Occipital lobe (tissue), 2 donors: ENCODE results near the gene ZNF496. TPM values are rescaled to one million over a fixed set of nuclear protein-coding genes. Genes with fewer than 3 reads are reported as not detected.
"Not testable (repeated sequence)": the region's sequence is repeated elsewhere in the genome, so short reads cannot be mapped to it uniquely, and the experiment has no call there.

ENCODE experiments used
- DNase-seq: peaks from one replicate; lab custom pipeline; 2025; lab: John Stamatoyannopoulos, UW
- total RNA-seq: library from RNA; depleted of rRNA; stranded (reverse); fragments of >200 nt; gene quantifications from one replicate; pipeline ENCODE4 v1.2.3, GENCODE V29; 2014

Gene ZNF496
- total RNA-seq, 1 donor from 2014 or later = 18.6 TPM

DNA sequence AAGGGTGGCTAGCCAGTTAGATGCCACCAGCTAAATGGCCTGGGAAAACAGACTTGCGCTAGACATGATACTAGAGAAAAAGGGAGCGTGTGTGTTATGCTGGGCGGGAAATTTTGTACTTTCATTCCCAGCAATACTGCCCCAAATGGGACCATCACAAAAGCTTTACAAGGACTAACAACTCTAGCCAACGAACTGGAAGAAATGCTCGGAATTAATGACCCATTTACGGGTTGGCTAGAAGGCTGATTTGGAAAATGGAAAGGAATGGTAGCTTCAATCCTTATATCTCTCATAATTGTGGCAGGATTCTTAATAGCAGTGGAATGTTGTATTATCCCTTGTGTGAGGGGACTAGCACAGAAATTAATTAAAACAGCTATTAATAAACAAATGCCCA, 27.9 kb upstream of the ZNF496 start:
- no peak for DNase-seq

DNA sequence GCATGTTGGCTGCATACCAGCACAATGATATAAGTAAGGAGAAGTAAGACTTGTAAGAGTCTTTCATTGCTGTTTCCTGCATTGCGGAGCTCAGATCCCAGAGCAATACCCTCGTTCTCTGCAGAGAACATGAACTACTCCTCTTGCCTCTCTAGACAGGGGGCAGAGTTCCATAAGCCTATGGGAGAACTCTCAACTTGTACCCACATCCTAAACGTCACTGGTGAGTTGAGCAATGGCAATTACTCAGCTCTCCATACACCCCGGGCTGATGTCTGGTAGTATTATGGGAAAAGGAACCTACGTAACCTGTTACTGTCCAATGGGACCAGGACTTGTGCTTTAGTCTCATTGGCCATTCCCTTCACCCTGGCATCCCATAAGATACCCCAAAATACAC, 27.3 kb upstream of the ZNF496 start:
- DNase-seq = no peak

DNA sequence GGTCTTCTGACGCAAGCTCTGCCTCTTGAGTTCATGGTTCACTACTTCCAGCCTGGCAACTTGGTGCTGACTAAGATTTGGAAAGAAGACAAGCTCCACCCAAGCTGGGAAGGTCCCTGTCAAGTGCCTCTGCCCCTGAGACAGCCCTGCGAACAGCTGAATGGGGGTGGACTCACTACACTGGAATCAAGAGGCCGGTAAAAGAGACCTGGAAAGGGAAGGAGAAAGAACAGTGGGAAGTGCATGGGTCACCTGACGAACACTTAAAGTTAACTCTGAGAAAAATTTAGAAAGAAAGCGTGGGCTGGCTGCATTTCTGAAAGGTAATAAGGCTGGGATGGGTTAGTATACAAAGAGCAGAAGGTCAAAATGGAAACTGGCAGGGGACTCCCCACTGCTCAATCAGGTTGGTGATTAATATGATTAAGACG, 26.1 kb upstream of the ZNF496 start:
- DNase-seq = no peak

DNA sequence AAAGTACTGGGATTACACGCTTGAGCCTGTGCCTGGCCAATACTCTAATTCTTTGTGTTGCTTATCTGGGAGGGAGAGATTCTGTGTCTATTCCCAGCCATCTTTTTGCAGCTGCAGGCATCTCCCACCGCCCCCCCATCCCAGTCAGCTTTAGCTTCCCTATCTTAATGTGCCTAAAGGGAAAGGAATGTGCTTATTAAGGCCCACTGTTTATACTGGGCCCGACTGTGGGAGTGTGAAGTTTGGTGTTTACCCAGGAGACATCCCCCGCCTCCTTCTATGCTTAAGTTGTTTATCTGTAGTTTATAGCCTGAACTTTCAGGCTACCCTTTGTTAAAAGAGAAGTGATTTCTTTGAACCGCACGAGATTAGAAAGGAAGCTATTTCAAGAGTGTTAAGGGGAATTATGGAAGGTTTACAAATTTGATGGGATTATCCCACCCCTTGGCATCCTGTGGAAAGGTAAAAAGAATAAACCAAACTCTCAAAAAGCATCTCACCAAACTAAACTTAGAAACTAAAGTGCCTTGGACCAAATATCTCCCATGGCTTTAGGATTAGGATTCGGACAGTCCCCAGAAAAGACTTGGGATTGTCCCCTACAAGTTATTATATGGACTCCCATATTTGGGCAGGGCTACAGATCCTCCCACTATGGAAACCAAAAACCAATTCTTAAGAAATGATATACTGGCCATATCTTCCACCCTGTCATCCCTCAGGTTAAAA, 25.5 kb upstream of the ZNF496 start:
- DNase-seq = no peak

DNA sequence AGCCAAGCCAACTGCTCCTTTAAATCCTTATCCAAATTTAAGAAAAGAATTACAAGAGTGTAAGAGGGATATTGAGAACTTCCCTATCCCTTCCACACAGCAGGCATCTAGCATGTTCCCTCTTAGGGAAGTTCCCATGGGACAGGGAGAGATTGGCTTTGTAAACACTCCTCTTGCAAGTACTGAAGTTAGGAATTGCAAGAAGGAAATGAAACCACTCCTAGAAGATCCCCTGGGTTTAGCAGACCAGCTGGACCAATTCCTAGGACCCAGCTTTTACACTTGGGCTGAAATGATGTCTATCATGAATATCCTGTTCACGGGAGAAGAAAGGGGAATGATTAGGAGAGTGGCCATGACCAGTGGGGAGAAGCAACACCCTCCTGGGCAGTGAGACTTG, 23.5 kb upstream of the ZNF496 start:
- DNase-seq = not testable (repeated sequence)

DNA sequence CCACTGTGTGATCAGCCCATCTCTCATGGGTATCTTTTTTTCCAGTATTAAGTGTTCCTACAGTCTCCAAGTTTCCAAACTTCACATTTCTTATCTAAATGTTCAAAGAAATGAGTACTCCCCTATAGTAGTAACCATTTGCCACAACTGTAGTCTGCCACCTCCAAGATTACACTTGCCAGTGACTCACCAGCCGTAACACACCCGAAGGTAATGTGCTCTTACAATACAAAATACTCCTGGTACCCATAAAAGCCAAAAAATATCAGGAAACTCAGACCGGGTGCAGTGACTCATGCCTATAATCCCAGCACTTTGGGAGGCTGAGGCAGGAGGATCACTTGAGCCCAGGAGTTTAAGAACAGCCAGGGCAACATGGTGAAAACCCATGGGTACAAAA, 20.5 kb upstream of the ZNF496 start:
- DNase-seq = no peak

DNA sequence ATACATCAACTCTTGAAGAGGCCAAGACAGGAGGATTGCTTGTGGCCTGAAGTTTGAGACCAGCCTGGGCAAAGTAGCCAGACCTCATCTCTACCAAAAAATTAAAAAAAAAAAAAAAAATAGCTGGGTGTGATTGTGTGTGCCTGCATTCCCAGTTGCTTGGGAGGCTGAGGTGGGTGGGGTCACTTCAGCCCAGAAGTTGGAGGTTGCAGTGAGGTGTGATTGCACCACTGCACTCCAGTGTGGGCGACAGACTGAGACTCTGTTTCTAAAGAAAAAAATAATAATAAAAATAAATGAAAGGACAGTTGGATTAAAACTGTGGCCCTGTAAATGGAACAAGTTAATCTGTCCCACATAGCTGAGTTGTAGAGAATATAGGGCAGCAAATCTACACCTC, 18.9 kb upstream of the ZNF496 start:
- no peak for DNase-seq

DNA sequence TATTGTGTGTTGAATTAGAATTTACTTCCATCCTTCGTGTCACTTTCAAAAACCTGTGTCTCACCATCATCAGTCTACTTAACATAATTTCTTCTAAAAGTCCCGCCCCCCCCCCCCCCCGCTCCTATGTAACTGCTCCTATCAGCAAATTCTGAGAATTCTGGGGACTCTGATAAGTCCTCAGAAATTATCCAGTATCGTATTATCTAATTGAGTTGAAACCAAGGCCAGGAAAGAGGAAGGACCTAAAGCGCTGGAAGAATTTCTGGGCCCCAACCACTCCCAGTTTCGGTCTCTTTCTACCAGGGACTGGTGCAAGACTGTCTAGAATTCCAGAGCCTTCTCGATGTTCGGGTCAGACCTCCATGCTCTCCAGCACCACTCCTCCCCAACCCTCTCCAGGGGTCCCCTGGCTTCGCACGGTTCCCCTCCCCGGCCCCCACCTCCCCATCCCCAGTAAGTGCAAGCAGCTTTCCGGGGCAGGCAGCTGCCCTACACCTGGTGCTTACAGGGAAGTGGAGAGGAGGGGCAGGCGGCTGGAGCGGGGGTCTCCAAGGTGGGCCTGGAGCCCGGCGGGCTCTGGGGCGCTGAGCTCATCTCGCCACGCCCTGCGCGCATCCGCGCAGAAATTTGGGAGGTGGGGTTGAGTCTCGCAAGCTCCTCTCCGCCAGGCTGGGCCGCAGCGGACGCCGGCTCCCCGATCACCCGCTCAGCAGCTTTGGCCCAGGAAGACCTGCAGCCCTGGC, 16.0 kb upstream of the ZNF496 start:
- no peak for DNase-seq

DNA sequence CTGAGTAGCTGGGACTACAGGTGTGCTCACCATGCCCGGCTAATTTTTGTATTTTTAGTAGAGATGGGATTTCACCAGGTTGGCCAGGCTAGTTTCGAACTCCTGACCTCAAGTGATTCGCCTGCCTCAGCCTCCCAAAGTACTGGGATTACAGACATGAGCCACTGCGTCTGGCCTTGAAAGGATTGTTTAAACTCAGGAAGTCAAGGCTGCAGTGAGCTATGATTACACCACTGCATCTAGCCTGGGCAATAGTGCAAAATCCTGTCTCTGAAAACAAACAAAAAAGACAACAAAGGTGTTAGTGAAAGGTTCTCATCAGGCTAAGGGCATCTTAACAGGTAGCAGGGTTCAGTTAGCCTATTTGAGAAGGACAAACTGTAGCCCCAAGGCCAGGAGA, 14.2 kb upstream of the ZNF496 start:
- no peak for DNase-seq

DNA sequence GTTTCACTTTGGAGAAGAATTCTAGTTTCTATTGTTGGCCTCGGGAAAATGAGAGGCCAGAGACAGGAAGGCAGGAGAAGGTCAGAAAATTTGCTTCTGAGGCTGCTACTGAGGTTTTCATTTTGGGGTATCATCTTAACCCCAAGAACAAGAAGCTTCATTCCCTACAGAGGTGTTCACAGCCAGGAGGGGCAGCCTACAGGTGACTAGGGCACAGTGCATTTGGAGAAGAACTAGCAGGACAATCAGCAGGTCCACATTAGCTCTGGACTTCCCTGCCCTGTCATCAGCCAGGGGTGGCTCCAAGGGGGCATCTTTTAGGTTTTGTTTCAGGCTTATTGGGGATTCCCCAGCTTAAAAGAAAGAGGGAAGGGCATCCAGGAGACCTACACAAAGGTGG, 12.1 kb upstream of the ZNF496 start:
- DNase-seq = no peak

DNA sequence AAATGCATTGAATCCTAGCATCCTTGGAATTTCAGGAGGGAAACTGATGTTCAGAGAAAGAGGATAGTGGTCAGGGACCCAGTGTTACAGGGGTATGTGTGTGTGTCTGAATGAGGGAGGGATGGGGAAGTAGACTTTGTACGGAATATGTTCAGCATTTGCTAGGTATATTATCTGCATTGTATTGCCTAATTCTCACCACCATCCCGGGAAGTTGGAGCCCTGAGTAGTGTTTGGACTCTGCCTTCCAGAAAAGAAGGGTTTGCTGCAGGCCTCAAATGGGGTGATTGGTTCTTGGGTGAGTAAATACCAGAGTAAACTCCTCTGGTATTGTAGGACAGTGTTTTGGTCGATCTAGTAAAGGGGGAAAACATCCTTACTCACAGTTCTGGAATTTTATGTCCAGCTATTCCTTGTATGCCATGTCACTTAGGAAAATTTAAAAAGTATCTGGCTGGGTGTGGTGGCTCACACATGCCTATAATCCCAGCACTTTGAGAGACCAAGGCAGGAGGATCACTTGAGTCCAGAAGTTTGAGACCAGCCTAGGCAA, 7.1 kb upstream of the ZNF496 start:
- no peak for DNase-seq

DNA sequence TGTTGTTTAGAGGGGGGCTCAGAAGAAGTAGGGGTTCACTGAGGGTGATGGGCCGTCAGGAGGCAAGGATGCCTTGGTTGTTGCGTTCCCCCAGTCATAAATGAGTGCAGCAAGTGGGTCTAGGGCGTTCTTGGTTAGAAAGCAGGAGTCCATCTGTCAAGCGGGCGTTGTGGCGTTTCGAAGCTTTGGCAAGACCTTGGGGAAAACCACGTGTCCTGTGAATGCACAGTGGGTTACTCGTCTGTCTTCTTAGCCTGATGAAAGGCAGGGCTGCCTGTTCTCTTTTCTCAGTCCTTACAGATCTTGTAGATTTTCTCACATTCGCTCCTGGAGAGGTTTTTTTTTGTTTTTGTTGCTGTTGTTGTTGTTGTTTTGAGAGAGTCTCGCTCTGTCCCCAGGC, 6.3 kb upstream of the ZNF496 start:
- DNase-seq = no peak

DNA sequence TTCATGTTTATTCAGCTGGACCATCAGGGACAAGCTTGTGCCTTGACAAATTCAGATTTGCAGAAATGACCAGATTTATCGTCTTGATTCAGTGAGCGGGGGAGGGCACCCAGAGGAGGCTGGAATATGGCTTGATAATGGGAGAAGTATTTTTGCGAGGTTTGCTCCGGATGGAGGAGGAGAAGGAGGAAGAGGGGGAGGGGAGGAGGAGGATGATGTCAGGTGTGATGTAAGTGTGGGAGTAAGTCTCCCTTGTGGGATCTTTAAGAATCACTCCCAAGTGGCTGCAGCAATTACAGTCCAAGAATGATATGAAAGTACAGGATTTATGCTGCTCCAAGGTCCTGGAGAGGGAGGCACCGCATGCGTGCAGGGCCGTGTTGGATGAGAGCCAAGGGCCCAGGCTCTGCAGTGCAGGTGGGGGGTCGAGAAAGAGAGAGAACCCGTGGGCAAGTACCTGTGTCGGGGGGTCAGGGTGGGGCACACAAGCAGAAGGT, 5.6 kb upstream of the ZNF496 start:
- DNase-seq = no peak

DNA sequence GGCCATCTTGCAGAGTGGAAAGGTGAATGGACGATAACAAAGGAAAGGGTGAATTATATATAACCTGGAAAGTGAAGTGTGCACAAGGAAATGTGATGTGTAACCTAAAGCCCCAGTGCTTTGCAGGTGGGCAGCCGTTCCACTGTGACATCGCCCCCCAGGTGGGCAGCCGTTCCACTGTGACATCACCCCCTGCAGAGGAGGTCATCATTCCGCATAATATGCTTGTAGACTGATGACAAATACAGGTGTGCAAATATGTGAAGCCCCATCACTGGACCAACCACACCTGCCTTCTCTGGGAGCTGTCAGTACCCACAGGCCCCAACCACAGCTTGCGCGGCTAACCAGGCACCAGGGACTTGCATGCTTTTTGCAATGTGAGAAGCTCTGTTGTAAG, 4.7 kb upstream of the ZNF496 start:
- no peak for DNase-seq

DNA sequence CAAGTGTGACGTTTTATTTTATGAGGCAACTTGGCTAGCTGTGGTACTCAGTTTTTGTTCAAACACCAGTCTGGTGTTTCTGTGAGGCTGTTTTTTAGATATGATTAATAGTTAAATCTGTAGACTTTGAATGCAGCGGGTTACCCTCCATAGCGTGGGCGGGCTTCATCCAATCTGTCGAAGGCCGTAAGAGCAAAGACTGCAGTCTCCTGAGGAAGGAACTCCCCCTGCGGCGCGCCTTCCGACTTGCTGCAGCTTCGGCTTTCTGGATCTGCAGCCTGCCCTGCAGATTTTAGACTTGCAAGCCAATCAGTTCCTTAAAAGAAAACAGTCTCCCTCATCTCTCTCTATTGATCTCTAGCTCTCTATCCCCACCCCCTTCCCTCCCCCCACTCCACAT, 4.2 kb upstream of the ZNF496 start:
- DNase-seq = no peak

DNA sequence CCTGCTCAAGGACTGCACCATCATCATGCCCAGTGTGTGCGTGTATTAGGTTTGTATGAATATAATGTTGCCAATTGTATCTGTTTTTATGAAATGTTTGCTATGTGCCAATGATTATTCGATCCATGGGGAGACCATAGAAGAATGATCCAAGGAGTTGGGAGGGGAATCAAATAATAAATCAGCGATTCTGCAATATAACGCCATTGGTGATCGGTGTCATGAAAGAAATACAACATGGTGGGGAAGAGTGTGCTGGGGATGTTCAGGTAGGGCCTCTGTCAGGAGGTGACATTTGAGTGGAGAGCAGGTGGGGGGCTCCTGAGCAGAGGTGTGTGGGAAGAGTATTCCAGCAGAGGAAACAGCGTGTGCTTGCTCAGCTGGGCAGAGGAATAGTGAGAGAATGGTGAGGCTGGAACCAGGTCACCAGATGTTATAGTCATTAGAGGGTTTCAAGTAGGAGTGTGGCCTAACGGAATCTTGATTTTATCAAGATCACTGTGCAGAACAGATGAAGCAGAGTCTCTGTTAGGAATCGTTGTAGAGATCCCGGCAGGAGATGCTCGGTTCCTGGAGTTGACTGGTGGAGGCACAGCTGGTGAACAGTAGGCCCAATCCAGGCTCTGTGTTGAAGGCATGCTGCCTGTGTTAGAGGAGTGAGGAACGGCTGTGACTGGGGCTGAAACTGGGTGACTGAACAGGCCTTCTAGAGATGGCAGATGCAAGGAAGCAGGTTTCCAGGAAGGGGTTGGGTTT, 2.9 kb upstream of the ZNF496 start:
- DNase-seq = no peak

DNA sequence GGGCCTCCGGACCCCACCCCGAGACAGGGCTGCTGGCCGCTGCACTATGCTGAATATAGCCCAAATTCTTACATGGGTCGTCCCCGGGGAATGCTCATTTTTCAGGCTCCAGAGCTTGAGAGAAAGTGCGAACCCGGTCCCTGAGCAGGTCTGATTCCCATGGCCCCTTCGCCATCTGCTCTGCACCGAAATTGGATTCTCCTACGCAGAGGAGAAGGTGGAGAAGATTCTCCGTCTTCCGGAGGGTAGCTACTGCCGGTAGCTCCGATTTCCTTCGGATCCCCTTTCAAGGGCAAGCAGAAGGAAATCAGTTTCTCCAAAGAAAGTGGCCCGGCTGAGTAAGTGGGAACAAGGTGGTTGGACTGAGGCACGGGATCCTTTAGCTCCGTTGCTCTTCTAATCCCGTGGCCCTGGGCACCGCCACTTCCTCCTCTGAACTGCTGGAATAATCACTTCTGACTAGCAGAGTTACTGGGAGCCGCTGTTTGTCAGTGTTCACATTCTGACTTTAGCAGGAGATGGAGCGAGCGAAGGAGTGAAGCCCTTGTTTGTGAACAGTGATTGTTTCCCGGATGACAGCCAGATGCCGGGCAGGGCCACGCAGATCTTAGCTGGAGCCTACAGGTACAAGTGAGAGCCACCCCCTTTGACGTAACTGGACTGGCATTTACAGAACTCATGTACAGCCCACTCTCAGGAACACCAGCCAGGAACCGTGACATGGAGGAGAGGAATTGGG, 1.1 kb upstream of the ZNF496 start:
- peak; percentile 19 for DNase-seq

DNA sequence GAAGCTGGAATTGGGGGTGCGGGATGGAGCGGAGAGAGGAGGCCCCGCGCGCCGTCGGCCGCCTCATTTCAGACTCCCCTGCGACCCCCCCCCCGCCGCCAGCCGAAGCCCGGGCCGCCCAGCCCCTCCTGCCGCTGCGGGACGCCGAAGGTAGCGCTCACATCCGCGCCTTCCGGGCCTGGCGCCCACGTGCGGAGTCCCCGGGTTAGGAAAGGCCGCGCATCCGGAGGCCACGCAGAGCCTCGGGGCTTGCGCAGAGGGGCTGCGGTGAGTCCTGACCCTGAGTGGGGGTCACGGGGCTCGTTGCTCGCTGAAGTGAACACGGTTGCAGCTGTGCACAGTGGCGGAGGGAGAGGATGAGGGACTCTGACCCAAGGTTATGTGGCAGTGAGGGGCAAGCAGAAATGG, 552 bp upstream of the ZNF496 start:
- peak; percentile 15 for DNase-seq

DNA sequence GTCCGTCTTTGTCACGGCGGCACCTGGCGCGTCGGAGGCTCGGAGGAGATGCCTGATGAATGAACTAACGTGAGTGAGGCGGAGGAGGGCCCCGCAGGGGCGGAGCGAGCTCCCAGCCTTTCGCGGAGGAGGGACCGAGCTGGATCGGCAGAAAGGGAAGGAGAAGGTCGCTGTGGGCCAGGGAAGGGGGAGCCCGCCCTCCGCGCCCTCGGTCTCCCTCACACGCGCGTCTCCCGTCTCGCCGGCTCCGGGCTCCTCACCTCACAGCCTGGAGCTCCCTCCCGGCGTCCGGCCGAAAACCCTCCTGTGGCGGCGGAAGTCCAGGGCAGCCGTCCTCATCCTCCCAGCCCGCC, 519 bp downstream of the ZNF496 start:
- peak; percentile 66 for DNase-seq

DNA sequence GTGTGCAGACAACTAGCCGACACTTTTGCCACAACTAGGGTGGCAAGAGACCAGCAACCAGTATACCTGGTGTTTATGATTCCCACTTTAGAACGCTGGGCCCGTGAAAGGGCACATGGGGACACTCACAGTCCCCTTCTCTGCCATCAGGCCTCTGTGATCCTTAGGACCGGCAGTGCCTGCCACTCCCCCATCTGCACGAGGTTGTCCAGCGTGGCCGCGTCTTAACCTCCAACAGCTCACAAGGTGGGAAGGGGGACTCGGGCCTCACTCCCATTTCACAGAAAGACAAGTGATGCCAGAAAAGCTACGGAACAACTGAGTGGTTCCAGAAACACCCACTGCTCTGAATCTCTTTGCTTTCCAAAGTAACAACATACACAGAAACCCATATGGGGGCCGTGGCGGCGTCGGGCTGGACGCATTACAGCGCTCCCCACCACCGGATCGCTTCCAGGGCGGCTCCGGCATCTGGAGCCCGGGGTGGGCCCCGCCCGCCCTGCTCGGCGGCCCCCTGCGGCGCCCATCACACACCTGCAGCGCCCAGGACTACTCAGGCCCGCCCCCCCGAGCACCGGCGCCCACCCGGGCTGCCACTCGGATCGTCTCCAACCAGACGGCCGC, 1.0 kb downstream of the ZNF496 start:
- no peak for DNase-seq

DNA sequence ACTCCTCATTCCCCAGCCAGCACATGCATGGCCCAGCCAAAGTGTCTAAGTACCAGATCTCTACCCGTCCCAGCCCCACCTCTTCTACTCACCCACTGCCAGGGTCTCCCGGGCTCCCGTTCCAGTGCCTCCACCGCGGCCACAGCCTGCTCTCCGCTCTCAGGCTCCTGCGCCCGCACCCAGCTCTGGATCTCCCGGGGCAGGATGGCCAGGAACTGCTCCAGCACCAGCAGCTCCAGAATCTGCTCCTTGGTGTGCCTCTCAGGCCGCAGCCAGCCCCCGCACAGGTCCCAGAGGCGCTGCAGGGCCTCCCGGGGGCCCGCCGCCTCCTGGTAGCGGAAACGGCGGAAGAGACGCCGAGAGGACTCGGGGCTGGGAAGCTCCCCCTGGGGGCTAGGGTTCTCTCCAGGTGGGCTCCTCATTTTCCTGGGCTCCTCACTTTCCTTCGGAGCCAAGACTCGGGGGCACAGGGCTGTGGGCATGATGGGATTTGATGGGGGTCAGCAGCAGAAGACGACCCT, 2.5 kb downstream of the ZNF496 start:
- no peak for DNase-seq
